OCI-LY7 (cell line): ENCODE results near the gene RNF175.

Experiments
- EZH2phosphoT487 ChIP-seq: fragments of 200-600 bp; sonication (generic); IDR thresholded peaks from 2 replicates; pipeline ENCODE4 v1.6.1; 2018; ENCODE audit warnings: low read depth, borderline replicate concordance, mild to moderate bottlenecking, mixed run types, antibody characterized with exemption, low read length, moderate library complexity, mixed read lengths
- TF ChIP-seq, protein P1 (sequence below): fragments of 200-600 bp; sonication (generic); conservative IDR thresholded peaks from 2 replicates; pipeline ENCODE4 v1.5.1; 2014; ENCODE audit warnings: mild to moderate bottlenecking, antibody characterized with exemption, low read length, moderate library complexity, mixed read lengths

GRCh38 chr4:153780876-153781275 is 21.1 kb upstream of the RNF175 start:
- no peak for TF ChIP-seq EZH2phosphoT487
- TF ChIP-seq, protein P1, sequence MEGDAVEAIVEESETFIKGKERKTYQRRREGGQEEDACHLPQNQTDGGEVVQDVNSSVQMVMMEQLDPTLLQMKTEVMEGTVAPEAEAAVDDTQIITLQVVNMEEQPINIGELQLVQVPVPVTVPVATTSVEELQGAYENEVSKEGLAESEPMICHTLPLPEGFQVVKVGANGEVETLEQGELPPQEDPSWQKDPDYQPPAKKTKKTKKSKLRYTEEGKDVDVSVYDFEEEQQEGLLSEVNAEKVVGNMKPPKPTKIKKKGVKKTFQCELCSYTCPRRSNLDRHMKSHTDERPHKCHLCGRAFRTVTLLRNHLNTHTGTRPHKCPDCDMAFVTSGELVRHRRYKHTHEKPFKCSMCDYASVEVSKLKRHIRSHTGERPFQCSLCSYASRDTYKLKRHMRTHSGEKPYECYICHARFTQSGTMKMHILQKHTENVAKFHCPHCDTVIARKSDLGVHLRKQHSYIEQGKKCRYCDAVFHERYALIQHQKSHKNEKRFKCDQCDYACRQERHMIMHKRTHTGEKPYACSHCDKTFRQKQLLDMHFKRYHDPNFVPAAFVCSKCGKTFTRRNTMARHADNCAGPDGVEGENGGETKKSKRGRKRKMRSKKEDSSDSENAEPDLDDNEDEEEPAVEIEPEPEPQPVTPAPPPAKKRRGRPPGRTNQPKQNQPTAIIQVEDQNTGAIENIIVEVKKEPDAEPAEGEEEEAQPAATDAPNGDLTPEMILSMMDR = no peak
